GM12801 (cell line): ENCODE results near the gene KIF19.

Experiments
- TF ChIP-seq, protein P1 (sequence below): IDR thresholded peaks from one replicate; pipeline ENCODE4 v1.5.1; 2011; ENCODE audit warnings: control low read depth; ENCODE audit not compliant: insufficient read length; ENCODE audit errors: extremely low read depth

The KIF19 gene

DNA sequence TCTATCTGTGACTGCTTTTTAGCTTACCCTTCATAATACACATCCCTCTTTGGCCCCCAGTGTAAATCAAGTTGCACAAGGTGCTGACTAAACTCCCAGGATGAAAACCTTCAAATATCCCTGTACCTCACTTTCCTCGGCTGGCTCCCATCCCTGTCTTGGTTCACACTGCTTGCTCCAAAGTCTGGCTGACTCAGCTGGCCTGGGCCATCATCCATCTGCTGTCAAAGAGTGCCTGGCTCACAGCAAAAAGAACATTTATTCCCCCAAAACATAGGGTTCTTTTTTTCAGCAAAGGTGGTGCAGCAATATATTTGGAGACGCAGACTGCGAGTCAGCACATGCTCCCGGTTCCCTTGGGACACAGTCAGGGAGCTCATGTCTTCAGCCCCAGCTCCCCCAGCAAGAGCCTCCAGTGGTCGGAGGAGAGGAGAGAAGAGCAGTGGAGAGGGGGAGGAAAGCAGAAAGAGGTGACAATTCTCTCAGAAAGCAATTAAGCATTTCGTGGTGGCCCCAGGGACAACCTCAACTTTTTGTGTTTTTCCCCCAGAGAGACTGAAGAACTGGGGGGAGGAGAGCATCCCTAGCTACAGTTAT is 67.4 kb downstream of the KIF19 start:
- TF ChIP-seq, protein P1, sequence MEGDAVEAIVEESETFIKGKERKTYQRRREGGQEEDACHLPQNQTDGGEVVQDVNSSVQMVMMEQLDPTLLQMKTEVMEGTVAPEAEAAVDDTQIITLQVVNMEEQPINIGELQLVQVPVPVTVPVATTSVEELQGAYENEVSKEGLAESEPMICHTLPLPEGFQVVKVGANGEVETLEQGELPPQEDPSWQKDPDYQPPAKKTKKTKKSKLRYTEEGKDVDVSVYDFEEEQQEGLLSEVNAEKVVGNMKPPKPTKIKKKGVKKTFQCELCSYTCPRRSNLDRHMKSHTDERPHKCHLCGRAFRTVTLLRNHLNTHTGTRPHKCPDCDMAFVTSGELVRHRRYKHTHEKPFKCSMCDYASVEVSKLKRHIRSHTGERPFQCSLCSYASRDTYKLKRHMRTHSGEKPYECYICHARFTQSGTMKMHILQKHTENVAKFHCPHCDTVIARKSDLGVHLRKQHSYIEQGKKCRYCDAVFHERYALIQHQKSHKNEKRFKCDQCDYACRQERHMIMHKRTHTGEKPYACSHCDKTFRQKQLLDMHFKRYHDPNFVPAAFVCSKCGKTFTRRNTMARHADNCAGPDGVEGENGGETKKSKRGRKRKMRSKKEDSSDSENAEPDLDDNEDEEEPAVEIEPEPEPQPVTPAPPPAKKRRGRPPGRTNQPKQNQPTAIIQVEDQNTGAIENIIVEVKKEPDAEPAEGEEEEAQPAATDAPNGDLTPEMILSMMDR, result no peak

DNA sequence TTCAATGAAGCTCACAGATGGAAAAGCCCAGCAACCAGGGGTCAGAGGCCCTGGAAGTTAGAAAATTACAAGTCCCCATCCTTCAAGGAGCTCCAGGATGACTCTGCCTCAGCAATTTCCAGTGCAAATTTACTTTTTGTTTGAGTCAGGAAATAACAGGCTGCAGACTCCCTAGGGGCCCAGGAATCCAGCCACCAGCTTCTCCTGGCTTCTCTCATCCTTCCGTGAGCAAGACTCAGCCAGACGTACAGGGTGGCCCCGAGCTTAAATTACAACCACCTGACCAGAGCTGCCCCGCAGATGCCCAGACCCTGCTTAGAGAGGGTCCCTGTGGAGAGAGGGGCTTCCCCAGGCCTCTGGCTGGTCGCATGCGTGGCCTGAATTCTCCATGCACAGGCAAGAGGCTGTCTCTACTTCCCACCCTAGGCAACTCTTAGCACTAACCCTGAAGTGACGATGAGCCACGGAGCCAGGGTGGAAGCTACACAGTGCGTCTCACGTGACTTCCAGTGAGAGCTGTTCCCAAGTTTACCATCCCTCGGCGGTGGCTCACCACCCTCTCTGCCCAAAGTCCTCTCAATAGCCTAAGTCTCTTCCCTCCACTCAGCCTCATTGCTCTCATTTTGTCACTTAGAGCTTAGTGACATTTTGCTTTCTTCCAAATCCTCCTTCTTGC is 68.4 kb downstream of the KIF19 start:
- TF ChIP-seq, protein P1, result no peak

DNA sequence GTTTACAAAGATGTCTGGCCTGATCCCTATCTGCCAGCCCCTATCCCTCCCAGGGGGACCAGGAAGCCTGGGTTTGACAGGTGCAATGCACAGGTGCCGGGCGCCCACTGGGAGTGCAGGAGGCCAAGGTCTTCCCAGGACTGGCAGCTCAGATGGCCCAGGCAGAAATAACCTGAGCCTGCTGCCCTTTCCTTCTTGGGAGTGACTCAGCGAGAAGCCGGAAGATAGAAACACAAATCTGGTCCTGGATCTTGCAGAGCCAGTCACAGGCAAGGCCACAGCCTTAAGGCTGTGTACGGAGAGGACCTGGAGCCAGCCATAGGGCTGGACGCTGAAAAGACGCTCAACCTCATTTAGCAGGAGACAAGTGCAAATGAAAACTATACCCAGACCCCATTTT is 69.0 kb downstream of the KIF19 start:
- TF ChIP-seq, protein P1, result no peak

DNA sequence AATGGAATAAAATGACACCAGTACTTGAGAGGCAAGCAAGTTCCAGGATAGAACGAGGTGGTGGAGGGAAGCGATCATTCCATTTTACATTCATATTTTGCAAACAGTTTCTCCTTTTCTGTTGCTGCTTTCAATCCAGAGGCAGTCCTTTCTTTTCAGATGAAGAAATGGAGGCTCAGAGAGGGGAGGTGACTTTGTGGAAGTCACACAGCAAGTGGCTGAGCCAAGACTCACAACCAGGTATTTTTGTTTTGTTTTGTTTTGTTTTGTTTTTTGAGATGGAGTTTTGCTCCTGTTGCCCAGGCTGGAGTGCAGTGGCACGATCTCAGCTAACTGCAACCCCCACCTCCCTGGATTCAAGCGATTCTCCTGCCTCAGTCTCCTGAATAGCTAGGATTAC is 70.5 kb downstream of the KIF19 start:
- TF ChIP-seq, protein P1, result no peak

DNA sequence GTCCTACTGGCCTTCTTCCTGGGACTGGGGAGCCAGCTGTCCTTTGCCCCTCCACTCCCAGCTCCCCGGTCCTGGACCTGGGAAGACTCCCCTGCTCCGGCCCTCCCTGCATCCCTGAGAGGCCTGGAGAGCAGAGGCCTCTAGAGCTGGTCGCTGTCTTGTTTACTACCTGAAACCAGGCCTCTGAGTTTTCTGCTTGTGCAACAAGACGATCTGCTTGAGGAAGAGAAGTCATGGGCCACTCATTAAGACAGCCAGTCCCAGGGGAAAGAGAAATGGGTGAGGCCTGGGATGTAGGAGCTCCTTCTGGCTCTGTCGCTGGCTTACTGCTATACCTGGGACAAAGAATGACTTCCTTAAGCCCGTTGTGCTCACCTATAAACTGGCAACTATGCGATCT is 76.0 kb downstream of the KIF19 start:
- TF ChIP-seq, protein P1, result no peak

DNA sequence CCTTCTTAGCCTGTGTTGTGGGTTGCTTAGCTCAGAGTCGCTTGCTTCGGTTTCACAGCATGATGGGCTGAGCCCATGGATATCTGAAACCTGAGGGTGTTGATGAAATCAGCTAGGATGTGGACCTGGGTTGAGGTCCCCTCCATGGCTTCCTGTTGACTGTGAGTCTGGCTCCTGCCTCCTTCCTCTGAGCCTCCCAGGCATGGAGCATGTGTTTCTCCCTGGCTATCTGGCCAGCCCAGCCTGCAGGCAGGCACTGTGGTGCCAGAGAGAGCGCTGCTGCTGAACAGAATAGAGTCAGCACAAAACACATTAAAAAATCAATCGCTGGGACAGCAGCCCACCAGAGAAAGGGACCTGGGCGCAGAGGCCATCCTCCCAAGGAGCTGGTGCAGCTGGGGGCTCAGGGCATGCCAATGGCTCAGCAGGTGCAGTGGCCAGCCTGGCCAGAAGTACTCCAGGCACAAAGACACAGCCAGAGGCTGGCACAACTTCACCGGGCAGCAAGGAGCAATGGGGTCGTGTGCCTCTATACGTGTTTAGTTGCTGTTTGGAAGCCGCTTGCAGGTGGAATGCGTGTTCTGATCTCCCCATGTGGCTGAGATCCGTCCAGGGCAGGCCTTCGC is 77.6 kb downstream of the KIF19 start:
- TF ChIP-seq, protein P1, result no peak

DNA sequence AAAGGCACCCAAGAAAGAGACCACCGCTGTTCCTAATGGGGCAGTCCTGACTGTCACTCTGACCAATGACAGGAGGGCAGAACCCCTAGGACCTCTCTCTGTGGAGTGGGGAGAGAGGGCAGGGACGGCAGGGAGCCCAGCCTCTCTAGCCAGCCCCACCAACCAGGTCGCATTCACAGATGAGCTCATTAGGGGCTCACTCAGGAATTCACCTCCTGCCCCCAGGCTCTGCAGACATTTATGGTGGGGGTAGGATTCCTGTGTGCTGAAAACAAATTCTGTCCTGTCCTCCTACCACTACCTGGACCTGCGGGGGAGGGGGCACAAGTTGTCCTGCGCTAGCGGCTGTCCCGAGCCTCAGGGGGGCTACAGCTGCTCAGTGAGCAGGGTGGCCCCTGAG is 78.2 kb downstream of the KIF19 start:
- TF ChIP-seq, protein P1, result no peak
